Adrenal gland (tissue), 12 donors: ENCODE data around the gene SLCO2A1. TPM values are rescaled to one million over a fixed set of nuclear protein-coding genes. Genes with fewer than 3 reads are reported as not detected.

Source experiments
- DNase-seq, 7 donors: peaks; one replicate each; pipeline ENCODE4 v3.0.0-alpha.2; 2019 to 2020
- H3K27ac ChIP-seq, 5 donors: fragments of 200-600 bp; sonication (generic) in 4 of 5; 1 replicate in 3 of 5; 2 replicates in 2 of 5; pipeline versions ENCODE4 v1.5.1 to v1.8.0; 2016 to 2020; ENCODE audit warnings: mild to moderate bottlenecking in 1 of 5
- H3K27me3 ChIP-seq: fragments of 200-600 bp; 2 replicates; pipeline ENCODE4 v1.8.0; 2021
- H3K36me3 ChIP-seq, 2 donors: fragments of 200-600 bp; replicated peaks in 1 of 2; 1 replicate in 1 of 2; 2 replicates in 1 of 2; pipeline versions ENCODE4 v1.5.1 to v1.8.0; 2018 to 2022
- H3K4me1 ChIP-seq, 2 donors: fragments of 200-600 bp; replicated peaks in 1 of 2; 1 replicate in 1 of 2; 2 replicates in 1 of 2; pipeline versions ENCODE4 v1.5.1 to v1.8.0; 2018 to 2021
- H3K4me3 ChIP-seq, 4 donors: fragments of 200-600 bp; sonication (generic) in 3 of 4; one replicate each; pipeline ENCODE4 v1.5.1; 2016 to 2018
- H3K9me3 ChIP-seq, 3 donors: fragments of 200-600 bp; sonication (generic) in 1 of 3; replicated peaks in 1 of 3; 1 replicate in 2 of 3; 2 replicates in 1 of 3; pipeline versions ENCODE4 v1.5.1 to v1.8.0; 2016 to 2021
- POLR2A ChIP-seq, 2 donors: fragments of 450-650 bp; IDR thresholded peaks; one replicate each; pipeline ENCODE4 v1.6.1; 2017; ENCODE audit warnings: antibody characterized with exemption in 2 of 2, mild to moderate bottlenecking in 2 of 2, moderate library complexity in 1 of 2
- WGBS, 4 donors: extraction: QIAGEN DNeasy Blood & Tissue Kit in 2 of 4; methylation state at CpG; one replicate each; pipeline versions ENCODE4 v1.1.5 to v1.1.7; 2013 to 2017; 5-methylcytosine and 5-hydroxymethylcytosine counted together
- intact Hi-C, 2 donors: fragments of 100-400 bp; cut with DNase I; formaldehyde crosslinking; loops; one replicate each; pipeline versions ENCODE4 v1.14.1 to v1.15.0; 2022 to 2023
- polyA plus RNA-seq, 3 donors: library from polyadenylated mRNA; stranded (reverse); fragments of 200-250 nt in 2 of 3; fragments of 350-450 nt in 1 of 3; fragmentation: Illumina TruSeq in 1 of 3; extraction: RNeasy Lipid Tissue Mini Kit (QIAGEN cat#74804) in 1 of 3; gene quantifications; one replicate each; pipeline ENCODE4 v1.2.3, GENCODE V29; 2013 to 2014
- total RNA-seq, 9 donors: library from RNA; depleted of rRNA in 4 of 9; stranded (reverse); fragments of >200 nt in 4 of 9; fragments of 120-200 nt in 1 of 9; fragmentation: NEBNext Ultra II Directional in 1 of 9; extraction: Animal tissue kit (Norgen Biotek cat#: 25700) in 1 of 9; gene quantifications; one replicate each; pipeline versions ENCODE4 v1.1.0 to v1.2.4, GENCODE V29; 2013 to 2023
- TF ChIP-seq, protein P1 (sequence below), 6 experiments: fragments of 450-650 bp in 4 of 6; fragments of 200-600 bp in 2 of 6; sonication (generic) in 1 of 6; IDR thresholded peaks; 1 replicate in 5 of 6; 2 replicates in 1 of 6; pipeline versions ENCODE4 v1.5.1 to v1.8.0; 2016 to 2021; ENCODE audit warnings: antibody characterized with exemption in 6 of 6, mild to moderate bottlenecking in 2 of 6, moderate library complexity in 1 of 6
- donor health status: healthy with polysubstance abuse.
- donor health status: Bipolar disorder and iron deficiency.
- donor health status: DM: yes; HTN: yes; CAD: no.
- donor health status: DM: no; HTN: no; CAD: no.
- donor health status: DM: no; HTN: no; CAD: no.
- donor health status: DM: yes; HTN: yes; CAD: no.

SLCO2A1 gene
- total and polyA plus RNA-seq, 12 donors = 2.3 to 141 (median 29.5) TPM

DNA sequence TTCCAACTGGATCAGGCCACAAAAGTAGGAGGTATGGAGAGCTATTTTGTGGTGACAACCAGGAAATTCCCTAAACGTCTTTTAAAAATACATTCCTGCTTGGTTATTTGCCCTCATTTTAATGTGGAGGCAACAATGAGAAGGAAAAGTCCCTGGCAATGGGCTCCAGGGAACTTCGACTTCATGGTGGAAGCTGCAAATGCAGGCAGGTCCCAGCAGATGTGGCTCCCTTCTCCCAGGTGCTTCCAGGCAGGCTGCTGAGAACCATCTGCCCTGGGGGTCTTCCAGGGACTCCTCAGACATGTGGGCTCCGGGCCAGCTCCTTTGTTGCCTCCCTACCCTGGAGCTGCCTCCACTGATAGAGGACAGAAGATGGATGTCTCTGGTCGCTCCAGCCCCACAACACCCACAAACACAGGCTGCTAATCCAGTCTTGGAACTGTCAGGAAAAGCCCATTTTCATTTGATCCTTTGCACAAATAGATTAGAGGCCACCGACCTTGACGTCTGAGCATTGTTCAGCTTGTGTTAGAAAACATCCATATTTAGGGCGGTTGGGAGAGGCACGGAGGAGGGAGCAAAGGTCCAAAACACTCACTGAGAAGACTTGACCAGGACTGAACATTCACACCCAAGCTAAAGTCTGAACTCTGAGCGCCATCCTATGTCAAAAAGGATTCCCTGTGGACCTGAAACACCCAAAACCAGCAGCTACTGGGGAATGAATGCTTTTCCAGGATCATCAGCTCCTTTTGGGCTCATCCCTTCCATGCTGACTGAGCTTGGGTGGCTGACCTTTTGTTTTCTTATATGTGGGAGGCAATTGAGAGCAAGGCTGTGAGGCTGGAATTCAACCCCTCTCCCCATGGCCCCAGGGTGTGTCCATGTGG lies 30.2 kb upstream of the SLCO2A1 start:
- H3K36me3 ChIP-seq = no peaks in the 10 kb centered on the region
- H3K4me3 ChIP-seq = no peak overlapping the region
- 44 to 55% (median 51%) methylated on average over 8 to 9 of the region's 9 CpGs for WGBS, 4 donors
- H3K4me1 ChIP-seq = no peaks in the 10 kb centered on the region
- no peak for TF ChIP-seq POLR2A (IDR thresholded peaks at IDR 0.05)
- TF ChIP-seq, protein P1, sequence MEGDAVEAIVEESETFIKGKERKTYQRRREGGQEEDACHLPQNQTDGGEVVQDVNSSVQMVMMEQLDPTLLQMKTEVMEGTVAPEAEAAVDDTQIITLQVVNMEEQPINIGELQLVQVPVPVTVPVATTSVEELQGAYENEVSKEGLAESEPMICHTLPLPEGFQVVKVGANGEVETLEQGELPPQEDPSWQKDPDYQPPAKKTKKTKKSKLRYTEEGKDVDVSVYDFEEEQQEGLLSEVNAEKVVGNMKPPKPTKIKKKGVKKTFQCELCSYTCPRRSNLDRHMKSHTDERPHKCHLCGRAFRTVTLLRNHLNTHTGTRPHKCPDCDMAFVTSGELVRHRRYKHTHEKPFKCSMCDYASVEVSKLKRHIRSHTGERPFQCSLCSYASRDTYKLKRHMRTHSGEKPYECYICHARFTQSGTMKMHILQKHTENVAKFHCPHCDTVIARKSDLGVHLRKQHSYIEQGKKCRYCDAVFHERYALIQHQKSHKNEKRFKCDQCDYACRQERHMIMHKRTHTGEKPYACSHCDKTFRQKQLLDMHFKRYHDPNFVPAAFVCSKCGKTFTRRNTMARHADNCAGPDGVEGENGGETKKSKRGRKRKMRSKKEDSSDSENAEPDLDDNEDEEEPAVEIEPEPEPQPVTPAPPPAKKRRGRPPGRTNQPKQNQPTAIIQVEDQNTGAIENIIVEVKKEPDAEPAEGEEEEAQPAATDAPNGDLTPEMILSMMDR (IDR thresholded peaks at IDR 0.05) = no peak
- H3K27ac ChIP-seq = peak overlapping the region in 1 of 5 donors; percentile 10
- intact Hi-C loops = no loop called here
- no peaks in the 10 kb centered on the region for H3K27me3 ChIP-seq
- no peaks in the 10 kb centered on the region for H3K9me3 ChIP-seq
- DNase-seq = peak in 2 of 7 donors; percentile 10 to 35

DNA sequence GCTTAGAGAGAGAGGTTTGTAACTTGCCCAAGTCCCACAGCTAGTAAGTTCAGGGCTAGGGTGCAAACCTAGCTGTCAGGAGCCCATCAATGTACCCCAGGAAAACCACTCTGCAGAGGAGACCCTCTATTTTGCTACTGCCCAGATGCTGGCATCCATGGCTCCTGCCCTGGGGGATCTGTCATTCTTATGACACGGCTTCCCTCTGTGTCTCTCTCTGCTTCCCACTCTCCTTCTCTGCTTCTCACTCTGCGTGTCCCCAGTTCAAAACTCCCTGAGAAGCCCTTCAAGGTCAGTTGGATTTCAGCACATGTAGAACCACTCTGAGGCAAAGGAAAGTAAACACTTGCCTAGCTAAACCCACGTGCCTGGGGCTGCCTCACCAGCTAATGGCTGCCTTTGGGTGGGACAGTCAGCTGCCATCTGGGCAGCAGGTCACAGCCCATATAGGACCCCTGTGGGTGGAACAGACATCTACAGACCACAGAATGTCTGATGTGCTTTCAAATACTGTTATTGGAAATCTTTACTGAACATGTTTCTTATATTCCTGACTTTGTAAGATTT lies 29.4 kb upstream of the SLCO2A1 start:
- intact Hi-C loops = no loop called here
- no peak for TF ChIP-seq POLR2A (IDR thresholded peaks at IDR 0.05)
- TF ChIP-seq, protein P1 (IDR thresholded peaks at IDR 0.05) = no peak
- H3K27me3 ChIP-seq = no peaks in the 10 kb centered on the region
- peak overlapping the region in 1 of 5 donors; percentile 10 for H3K27ac ChIP-seq
- DNase-seq = no peak
- no peak overlapping the region for H3K4me3 ChIP-seq
- no peaks in the 10 kb centered on the region for H3K4me1 ChIP-seq
- 73 to 81% (median 78%) methylated on average over 3 of the region's 3 CpGs for WGBS, 4 donors
- H3K9me3 ChIP-seq = no peaks in the 10 kb centered on the region
- no peaks in the 10 kb centered on the region for H3K36me3 ChIP-seq

DNA sequence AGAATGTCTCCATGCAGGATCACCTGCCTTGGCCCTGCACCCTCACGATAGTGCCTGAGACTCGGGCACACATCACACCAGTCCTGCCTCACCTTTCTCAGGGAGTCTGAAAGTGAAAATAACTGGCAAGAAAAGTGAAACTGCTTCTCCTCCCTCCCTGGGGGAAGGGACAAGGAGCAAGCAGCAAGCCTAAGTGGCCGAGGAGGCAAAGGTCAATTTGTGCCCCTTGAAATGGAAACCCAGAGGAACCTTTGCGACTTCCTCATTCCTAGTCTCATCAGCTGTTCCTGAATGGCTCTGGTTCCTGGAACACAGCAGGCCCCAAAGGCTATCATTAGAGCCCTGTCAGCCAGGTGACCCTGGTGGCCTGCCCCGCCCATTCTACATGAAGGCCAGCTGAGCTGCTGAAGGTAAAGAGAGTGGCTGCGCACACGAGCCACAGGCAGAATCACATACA lies 28.0 kb upstream of the SLCO2A1 start:
- intact Hi-C loops = no loop called here
- DNase-seq = peak in 1 of 7 donors; percentile 13

More for the DNA sequence above, 28.0 kb upstream of the SLCO2A1 start:
- H3K36me3 ChIP-seq = no peaks in the 10 kb centered on the region
- peak overlapping the region in 1 of 5 donors; percentile 34 for H3K27ac ChIP-seq
- 54 to 87% (median 78%) methylated on average over 3 to 7 of the region's 7 CpGs for WGBS, 4 donors
- no peaks in the 10 kb centered on the region for H3K27me3 ChIP-seq
- no peak overlapping the region for H3K4me3 ChIP-seq
- TF ChIP-seq POLR2A (IDR thresholded peaks at IDR 0.05) = no peak
- TF ChIP-seq, protein P1 (IDR thresholded peaks at IDR 0.05) = no peak
- H3K4me1 ChIP-seq = no peaks in the 10 kb centered on the region
- H3K9me3 ChIP-seq = no peaks in the 10 kb centered on the region
